GM12864 (cell line): ENCODE data around the gene TRIOBP.
A peak's percentile ranks its signal among the peaks of the same experiment; 100 is the strongest.

Experiments
- DNase-seq: peaks from one replicate; pipeline ENCODE4 v3.0.0-alpha.2; 2011; ENCODE audit warnings: low read depth
- H3K4me3 ChIP-seq: 2 replicates; pipeline ENCODE4 v1.5.1; 2011; ENCODE audit warnings: mild to moderate bottlenecking, low read depth, low read length, control low read depth
- CTCF ChIP-seq: IDR thresholded peaks from 2 replicates; pipeline ENCODE4 v1.5.1; 2011; ENCODE audit warnings: low read depth, mild to moderate bottlenecking, moderate library complexity, low read length, control low read depth, inconsistent platforms; ENCODE audit errors: missing control alignments

Gene TRIOBP

GRCh38 chr22:37823134-37823985 lies 126.5 kb downstream of the TRIOBP start, which contains the start of gene GALR3:
Gene GALR3, plus strand, starts transcription at chr22:37823382. Its CDS starts 25 bp downstream, at chr22:37823407.
- no peak within 1 kb of the TSS; the same call in 1 of the 2 replicates for H3K4me3 ChIP-seq
- no peak for DNase-seq
- no peak for TF ChIP-seq CTCF

GRCh38 chr22:37824674-37825641 lies 128.1 kb downstream of the TRIOBP start:
- H3K4me3 ChIP-seq: peak overlapping the region; percentile 51
- TF ChIP-seq CTCF: peak; percentile 4
- no peak for DNase-seq
